DMS153 (cell line): ENCODE results near the gene SVIP.

ENCODE experiments used
- DNase-seq: peaks from one replicate; lab custom pipeline; 2025; lab: John Stamatoyannopoulos, UW

The SVIP gene, protein sequence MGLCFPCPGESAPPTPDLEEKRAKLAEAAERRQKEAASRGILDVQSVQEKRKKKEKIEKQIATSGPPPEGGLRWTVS

DNA sequence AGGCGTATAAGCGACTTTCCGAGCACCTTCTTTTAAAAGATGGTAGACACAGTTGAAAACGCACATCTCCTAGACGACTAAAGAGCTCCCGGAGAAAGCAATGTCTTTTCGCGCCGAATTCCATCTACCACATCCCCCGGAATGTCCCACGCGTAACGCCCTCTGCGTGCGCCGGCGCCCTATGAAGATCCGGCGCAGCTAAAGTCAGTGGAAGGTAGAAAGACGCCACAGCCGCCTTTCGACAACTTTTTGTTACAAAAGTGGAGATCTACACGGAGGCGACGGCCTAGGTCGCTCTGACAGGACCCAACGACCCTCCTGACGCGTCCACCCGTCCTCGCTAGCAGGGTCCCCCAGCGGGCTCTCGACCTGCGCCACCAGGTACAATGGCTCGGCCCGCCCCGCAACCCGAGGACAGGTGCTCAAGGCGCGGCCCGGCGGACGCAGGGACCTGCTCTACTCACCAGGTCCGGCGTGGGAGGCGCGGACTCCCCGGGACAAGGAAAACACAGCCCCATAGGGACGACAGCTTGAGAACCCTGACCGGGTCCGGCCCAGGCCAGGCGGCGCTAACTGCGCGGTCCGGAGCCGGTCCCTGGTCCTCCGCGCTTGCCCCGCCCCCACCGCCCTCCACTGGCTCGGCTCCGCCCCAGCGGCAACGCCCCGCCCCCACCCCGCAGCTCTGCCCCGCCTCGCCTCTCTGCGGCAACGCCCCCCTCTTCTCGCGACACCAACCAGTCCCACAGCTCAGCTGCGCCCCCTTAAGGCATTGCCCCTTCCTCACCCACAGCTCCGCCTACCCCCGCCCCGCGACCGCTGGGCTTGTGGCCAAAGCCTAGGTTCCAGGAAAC lies at the start of gene SVIP:
TSS of gene SVIP (minus strand) at position 571 of the 851 bp plus-strand sequence. CDS start at position 518, 53 bp downstream.
- DNase-seq, result peak; percentile 95

DNA sequence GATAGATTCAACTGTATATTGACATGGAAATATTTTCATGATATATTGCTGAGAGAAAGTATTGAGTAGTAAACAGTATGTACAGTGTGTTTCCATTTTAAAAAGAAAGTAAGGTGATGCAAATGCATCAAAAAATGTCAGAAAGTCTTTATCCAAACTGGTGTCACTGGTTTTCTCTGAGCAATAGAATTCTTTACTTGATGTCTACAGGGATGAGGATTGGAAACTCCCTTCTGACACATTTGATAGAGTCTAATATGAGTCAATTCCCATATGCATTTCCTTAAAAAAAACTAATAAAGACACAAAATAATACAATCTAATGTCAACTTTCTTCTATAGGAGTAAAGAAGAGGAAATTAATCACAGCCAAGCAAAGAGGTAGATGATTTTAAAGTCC lies 49.0 kb upstream of the SVIP start:
- DNase-seq, result no peak

DNA sequence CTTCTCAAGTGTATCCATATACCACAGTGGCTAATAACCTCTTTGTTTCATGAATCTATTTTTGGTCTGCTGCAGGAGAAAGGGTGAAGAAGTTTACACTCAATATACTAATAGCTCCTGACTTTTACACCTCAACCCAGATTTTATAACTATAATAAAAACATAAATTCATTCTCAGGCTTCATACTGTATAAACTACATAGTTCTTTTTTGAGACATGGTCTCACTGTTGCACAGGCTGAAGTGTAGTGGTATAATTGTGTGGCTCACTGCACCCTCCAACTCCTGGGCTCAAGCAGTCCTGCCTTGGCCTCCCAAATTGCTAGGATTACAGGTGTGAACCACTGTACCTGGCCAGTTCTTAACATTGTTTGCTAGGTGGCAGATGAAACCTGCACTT lies 48.4 kb upstream of the SVIP start:
- no peak for DNase-seq

DNA sequence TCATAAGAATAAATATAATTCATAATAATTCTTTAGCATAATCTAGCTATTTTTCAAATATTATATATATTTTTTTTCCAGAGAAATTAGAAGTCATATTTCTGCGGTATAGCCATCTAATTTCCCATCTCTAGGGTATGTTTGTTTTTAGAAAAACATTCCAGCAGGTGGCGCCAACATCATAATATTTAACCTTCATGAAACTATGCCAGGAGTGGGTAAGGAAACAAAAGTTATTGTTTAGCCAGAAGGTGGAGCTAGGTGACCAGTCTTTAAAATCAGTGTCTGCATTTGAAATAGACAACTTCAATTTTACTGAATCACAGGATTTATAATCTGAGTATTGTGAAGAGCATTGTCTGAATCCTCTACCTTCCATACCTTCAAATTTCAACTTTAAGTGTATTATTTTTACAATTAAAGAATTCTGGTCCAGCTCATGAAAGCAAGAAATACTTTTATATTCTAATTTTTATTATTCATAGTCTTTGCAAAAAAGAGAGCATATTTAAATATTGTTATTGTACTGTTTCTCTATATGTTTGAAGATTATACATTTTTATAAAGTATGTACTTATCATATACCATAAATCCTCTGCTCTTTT lies 46.4 kb upstream of the SVIP start:
- DNase-seq, result peak; percentile 79

DNA sequence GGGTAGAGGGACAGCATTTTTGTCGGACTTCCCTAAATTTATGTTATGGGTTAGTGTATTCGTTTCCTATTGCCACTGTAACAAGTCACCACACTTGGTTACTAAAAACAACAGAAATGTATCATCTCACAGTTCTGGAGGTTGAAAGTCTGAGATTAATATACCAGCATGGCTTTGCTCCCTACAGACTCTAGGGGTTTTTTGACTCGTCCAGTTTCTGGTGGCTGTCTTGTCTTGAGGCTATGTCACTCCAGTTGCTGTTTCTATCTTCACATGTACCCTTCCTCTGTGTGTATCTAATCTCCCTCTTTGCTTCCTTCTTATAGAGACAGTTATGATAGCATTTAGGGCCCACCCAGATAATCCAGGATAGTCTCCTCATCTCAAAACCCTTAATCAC lies 39.7 kb upstream of the SVIP start:
- DNase-seq, result no peak

DNA sequence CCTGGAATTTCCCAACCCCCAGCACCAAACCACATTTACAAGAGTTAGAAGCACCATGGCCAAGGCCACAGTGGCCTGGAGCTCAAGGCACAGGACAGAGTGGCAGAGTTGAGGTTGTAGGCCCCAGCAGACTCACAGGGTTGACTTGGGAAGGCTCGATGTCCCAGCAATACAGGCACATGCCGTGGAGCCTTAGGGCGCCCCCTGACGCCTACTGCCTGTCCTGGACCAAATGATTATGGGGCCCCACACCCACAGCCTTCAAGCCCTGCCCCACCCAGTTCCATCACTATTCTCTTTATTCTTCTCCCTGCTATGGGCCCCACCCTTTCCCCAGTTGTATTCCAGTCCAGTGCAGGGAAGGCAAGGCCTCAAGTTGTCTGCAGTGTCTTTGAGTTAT lies 30.6 kb upstream of the SVIP start, which contains the start of gene CCDC179:
TSS of gene CCDC179 (minus strand) at position 234 of the 400 bp plus-strand sequence. CDS start at position 181, 53 bp downstream.
- DNase-seq, result no peak

DNA sequence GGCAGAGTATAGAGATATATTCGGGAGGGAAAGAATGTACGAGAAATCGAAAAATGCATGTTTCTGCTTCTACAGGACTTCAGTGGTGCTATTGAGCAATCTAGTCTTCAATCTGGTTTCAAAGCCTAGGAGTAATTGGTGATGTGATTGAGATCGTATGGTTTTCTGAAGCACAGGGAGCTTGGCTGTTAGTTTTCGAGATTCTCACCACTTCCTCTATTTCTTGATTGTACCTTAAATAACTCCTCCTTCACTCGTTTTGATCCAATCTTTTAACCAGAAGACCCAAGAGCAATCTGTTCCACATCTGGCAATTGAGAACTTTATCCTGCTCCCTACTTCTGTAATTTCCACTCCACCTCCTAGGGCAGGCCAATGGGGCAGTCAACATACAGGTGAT lies 30.2 kb upstream of the SVIP start:
- no peak for DNase-seq

DNA sequence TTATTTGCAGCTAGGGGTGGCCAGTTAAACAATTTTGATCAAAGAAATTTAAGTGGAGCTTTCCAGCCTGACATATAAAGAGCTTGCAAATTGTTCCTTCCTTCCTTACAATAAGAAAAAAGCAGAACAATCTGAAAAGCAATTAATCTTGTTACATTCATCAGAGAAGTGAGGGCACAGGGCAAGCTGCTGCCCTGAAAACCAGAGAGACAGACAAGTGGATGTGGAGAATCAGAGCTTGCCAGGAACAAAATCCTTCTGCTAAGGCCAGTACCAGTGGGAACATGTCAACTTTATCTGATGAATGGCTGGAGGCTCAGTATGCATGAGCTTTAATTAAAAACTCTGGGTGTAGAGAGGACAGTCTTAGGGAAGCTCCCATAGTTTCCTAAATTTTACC lies 21.9 kb upstream of the SVIP start:
- DNase-seq, result no peak

DNA sequence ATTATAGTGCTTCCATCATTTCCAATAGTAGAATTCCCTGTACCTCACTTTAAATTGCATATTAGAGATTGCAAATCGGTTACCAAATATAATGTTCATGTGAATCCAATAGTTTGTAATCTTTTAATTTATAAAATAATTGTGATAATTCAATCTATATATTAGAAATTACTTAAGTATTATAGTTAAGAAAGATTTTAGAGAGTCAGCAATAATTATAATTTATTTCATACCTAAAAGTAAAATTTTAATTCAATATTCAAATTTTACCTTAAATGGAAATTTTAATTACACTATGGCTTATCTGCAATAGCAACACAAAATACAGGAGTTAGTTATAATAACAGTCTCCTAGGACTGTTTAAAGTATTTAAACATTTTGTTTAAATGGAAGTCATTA lies 17.1 kb upstream of the SVIP start:
- DNase-seq, result no peak

DNA sequence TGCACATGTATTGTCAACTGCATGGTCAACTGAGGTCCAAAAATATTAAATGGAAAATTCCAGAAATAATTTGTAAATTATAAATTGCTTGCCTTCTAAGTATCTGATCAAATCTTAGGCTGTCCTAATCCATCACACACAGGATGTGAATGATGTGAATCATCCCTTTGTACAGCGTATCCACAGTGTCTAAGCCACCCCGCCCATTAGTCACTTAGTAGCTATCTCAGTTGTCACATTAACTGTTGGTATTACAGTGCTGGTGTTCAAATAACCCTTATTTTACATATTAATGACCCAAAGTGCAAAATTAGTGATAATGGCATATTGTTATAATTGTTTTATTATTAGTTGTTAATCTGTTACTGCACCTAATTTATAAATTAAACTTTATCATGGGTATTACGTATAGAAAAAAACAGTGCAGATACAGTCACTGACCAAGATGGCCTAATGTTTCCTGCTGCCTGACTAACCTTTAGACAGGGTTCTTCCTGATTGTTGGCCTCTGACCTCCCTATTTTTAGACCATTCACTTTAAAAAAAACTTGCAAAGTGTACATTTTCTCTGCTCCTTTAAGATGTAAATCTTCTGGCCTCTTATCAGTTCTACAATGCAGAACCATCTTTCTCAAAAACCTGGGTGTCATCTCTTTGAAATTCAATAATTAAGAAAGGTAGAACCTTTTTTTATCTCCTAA lies 2.9 kb upstream of the SVIP start:
- no peak for DNase-seq

DNA sequence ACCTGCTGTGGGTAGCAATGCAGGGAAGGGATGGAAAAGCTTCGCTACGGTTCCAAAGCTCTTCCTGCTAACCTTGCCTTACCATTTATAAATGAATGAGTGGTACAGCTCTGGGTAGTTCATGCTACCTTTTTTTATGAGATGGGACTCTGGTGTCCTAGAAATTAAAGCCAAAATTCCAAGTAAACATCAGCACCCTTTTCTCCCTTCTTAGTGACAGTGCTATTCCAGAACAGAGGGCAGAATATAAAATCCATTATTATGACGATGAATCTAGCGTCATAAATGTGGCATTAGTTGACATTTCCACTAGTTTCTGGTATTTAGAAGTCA lies 447 bp upstream of the SVIP start:
- DNase-seq, result no peak

DNA sequence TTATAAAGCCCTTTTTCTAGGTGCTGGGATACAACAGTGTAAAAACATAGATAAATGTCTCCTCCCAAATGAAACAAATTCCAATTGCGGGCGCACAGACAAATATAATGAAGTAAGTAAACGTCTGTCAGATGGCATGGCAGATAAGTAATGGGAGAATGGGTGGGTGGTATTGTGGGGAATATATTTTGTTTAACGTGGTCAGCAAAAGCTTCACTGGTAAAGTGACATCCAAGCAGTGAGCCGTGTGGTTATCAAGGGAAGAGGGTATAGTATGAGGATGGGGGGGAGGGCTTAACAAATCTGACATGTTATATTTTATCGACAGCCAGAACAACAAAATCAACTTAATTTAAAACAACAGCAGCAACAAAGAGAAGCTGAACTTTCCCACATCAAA lies 1.2 kb downstream of the SVIP start:
- DNase-seq, result no peak

DNA sequence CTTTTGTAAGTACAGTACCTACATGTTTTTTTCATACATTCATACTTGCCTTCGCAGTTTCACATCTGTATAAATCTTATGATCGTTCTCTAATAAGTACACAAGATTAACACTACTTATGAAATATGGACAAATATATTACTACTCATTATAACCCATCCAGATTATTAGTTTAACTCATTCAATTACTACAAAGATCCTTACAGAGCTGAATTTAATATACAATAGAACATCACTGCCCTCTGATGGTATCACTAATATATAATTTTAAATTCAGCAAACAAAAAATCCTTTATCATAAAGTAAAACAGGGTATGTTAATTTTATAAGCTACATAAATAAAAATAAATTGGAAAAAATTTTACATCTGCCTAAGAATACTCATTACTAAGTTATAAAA lies 7.4 kb downstream of the SVIP start:
- no peak for DNase-seq

DNA sequence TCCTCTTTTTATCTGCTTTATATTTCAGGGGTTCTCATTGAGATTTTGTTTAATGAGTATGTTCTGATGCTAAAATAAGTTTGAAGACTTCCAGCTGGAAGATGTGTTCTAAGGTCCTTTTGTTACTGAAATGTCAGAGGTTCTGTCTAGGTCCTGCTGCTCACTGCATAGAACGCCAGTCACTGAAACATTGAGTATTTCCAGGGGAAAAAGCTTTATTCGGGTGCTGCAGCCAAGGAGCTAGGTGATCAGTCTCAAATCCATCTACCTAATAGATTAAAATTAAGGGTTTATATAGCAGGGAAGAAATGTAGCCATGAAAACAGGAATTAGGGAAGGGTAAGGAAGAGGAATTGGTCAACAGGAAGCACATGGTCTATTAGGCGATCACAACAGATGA lies 19.7 kb downstream of the SVIP start:
- no peak for DNase-seq

DNA sequence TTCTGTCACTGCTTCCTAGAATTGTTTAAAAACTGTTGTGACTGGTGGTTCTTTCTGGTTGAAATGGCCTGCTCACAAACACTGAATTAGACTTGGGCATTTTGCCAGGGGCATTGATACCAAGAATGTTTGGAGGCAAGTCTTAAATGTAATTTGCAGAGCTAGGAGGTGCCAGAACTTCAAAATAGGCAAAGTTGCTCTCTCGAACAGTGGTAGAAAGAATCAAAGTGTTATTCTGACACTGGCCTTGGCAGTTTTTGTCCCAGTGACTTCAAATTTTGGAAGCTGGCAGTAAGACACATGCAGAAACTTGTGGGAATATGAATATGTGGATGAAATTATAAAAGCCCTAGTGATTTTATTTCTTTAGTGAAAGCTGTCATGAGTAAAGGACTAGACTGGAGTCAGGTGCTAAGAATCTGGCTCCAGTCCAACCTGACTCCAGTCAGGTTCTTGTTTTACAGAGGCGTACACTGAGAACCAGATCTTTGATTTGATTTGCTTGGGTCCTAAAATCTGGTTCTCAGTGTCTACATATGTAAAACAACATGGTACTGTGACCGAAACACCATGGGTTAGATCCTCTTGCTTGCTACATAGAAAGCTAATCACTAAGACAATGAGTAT lies 20.9 kb downstream of the SVIP start:
- DNase-seq, result no peak

DNA sequence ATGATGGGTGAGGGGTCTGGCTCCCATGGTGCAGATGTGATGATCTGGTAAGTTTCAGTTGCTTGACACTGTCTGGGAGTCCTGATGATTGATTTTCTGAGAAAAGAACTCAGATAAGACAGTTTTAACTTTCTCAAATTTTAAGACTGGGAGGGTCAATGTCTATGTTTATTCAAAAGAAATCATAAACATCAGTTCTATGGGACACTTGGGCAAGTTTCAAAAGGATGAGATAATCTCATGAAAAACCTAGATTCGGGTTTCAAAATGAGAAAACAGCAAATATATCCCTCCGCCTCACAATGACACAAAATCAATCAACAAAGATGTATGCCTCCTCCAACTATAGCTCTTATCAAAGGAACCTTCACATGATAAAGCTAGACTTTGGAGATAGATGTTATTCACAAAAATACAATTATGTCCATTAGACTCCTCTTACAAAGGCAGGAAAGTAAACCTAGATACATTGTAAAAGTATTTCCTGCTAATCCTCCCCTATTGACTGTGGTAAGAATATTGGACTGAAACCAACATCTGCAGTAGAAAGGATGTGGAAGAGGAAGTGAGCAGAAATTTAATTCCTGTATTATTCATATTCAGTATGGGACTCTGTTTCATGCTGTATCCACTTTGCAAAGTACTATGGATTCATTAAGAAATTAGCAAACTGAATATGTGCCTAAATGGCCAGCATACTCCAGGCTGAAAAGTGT lies 21.6 kb downstream of the SVIP start:
- DNase-seq, result peak; percentile 27

DNA sequence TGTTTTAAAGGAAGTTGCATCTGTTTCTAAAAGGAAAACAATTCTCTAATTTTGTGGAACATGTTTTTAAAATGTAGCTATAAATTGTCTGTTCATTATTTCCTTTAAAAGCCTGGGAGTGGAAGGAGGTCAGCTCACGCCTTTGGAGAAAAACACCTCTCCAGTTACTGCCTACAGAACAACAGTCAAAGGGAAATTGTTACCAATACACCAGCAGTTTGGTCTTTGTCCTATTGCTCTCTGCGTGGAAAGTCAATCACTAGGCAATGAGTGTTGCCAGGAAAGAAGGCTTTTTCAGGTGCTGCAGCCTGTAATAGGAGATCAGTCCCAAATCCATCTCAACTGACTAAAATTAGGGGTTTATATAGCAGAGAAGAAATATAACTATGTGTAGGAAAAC lies 22.2 kb downstream of the SVIP start:
- DNase-seq, result peak; percentile 14

DNA sequence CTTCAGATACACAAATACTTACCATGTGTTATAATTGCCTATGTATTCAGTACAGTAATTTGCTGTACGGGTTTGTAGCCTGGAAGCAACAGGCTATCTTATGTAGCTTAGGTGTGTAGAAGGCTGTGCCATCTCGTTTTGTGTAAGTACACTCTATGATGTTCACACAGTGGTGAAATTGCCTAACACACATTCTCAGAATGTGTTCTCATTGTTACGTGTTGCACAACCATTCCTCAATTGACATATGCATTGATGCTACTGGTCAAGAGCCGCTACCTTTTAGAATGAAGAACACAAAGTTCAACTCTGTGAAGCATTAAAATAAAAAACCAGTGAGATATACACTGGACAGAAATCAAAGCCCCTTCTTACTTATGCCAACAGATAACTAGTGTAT lies 26.7 kb downstream of the SVIP start:
- no peak for DNase-seq

DNA sequence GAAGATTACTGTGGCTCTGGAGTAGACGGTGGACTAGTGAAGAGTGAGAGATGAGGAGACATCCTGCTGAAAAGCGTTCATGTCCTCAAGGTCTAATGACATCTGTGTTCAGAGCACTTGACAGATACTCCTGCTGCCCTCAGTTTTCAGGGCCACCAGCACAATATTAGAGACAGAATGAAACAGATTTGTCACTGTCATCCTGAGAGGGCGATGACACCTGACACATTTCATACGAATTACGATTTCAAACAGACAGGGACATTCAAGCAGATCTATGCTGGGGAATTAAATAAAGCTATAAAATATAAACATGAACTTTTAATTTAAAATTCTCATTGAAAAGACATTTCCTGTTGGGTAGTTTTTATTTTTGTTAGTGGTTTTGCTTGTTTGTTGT lies 29.1 kb downstream of the SVIP start:
- DNase-seq, result no peak

DNA sequence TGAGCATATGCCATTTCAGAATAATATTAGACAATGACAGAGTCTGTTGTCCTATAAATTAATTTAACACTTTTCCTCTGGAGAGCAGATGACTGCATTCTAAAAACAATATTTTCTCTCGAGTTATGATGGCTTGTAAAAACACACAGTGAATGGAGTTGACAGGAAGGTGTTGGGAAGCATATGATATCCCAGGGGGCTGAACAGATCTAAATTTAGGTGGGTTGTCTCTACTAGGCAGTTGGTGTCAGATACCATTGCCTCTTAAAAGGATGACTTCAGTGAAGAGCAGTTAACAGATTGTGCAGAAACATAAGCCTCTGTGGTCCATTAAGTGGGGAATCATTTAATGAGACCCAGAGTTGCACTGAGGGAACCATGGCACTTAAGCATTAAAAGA lies 30.7 kb downstream of the SVIP start:
- DNase-seq, result no peak

DNA sequence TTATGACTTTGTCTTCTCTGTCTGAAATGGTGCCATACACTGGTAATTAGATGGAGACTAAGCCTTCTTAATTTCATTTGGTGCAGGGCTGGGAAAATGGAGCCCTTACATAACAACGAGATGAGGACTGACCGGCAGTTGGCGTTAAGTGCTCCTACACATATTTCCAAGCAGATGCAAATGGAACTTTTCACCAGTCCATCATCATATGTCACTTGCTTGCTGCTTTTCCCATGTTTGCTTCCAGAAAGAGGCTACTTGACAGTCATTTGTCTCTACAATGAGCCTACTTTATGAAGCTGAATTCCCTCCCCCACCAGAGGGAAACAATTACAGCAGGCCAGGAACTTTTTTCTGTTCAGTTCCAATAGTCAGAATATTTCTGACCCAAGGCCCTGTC lies 32.6 kb downstream of the SVIP start:
- no peak for DNase-seq

DNA sequence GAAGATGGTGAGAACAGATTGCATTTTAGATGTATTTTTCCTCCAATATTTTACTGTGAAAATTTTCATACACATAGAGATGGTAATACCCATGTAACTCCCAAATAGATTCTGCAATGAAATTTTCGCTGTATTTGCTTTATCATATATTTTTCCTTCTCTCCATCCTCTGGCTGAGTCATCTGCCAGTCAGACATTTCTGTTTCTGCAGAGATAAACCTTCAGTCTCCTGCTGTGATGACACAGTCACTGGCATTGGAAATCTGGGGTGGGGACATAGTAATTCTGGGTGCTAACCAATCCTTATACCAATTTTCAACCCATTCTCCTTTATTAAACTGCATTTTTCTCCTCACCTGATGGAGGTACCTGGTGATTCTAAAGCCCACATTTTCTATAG lies 33.7 kb downstream of the SVIP start:
- DNase-seq, result no peak
